GM18867 (cell line): Measurements from ENCODE around the gene ZNF624.
A peak's percentile ranks its signal among the peaks of the same experiment; 100 is the strongest.

Source experiments
- ATAC-seq: cut with Tn5 transposase; IDR thresholded peaks from one replicate; pipeline ENCODE4 v1.9.1; 2021; ENCODE audit warnings: mild to moderate bottlenecking, moderate library complexity; ENCODE audit not compliant: unreplicated experiment

Gene ZNF624

GRCh38 chr17:16599537-16599936 lies 54.1 kb downstream of the ZNF624 start:
- no peak for ATAC-seq

- no peak for ATAC-seq
Measured at GRCh38 chr17:16593356-16594102, 60.1 kb downstream of the ZNF624 start.

GRCh38 chr17:16589097-16589969 lies 64.3 kb downstream of the ZNF624 start:
- ATAC-seq: peak; percentile 78

- no peak for ATAC-seq
Measured at GRCh38 chr17:16585796-16586195, 67.9 kb downstream of the ZNF624 start.

GRCh38 chr17:16584273-16584995 lies 69.2 kb downstream of the ZNF624 start:
- ATAC-seq: no peak

GRCh38 chr17:16583781-16584180 lies 69.9 kb downstream of the ZNF624 start:
- ATAC-seq: no peak

GRCh38 chr17:16573466-16573865 lies 80.2 kb downstream of the ZNF624 start:
- ATAC-seq: no peak
